Upper lobe of right lung (tissue), 1 donor: ENCODE measurements around the gene ENTREP1. TPM values are rescaled to one million over a fixed set of nuclear protein-coding genes. Genes with fewer than 3 reads are reported as not detected.

Experiments used
- ATAC-seq: fragments of 200-7000 bp; cut with Tn5 transposase; one replicate; pipeline ENCODE4 v1.9.1; 2020; ENCODE audit warnings: mild to moderate bottlenecking, moderate library complexity
- DNase-seq: peaks from one replicate; pipeline ENCODE4 v3.0.0-alpha.2; 2020
- H3K27ac ChIP-seq: fragments of 200-600 bp; one replicate; pipeline ENCODE4 v1.8.0; 2022
- H3K27me3 ChIP-seq: fragments of 200-600 bp; one replicate; pipeline ENCODE4 v1.8.0; 2022; ENCODE audit warnings: mild to moderate bottlenecking
- H3K36me3 ChIP-seq: fragments of 200-600 bp; one replicate; pipeline ENCODE4 v1.8.0; 2022
- H3K4me1 ChIP-seq: fragments of 200-600 bp; one replicate; pipeline ENCODE4 v1.8.0; 2022
- H3K4me3 ChIP-seq: fragments of 200-600 bp; one replicate; pipeline ENCODE4 v1.8.0; 2022; ENCODE audit warnings: mild to moderate bottlenecking
- H3K9me3 ChIP-seq: fragments of 200-600 bp; one replicate; pipeline ENCODE4 v1.8.0; 2022
- CTCF ChIP-seq: fragments of 200-600 bp; IDR thresholded peaks from one replicate; pipeline ENCODE4 v1.8.0; 2022; ENCODE audit warnings: antibody characterized with exemption
- intact Hi-C: fragments of 100-400 bp; cut with DNase I; formaldehyde crosslinking; loops from one replicate; pipeline ENCODE4 v1.11.0; 2022
- total RNA-seq: library from RNA; stranded (reverse); fragmentation: NEBNext Ultra II Directional; extraction: Animal tissue kit (Norgen Biotek cat#: 25700); gene quantifications from one replicate; pipeline ENCODE4 v1.2.1, GENCODE V29; 2021
- donor health status: DM: no; HTN: yes; CAD: no; lungs with severe emphysema.

Gene ENTREP1
- total RNA-seq, 1 donor from 2014 or later, result 34.9 TPM

GRCh38 chr9:69385581-69386033 is 60.6 kb downstream of the ENTREP1 start:
- Histone ChIP-seq H3K9me3 (no peaks in the 10 kb centered on the region), H3K4me1 (peaks cover 3% of the 10 kb centered on the region), H3K4me3 (no peak overlapping the region), H3K27me3 (no peaks in the 10 kb centered on the region), H3K36me3 (no peaks in the 10 kb centered on the region), H3K27ac (no peak overlapping the region)
- ATAC-seq, result peak; percentile 87
- intact Hi-C loops, result no loop called here
- no peak for TF ChIP-seq CTCF
- DNase-seq, result no peak

- Histone ChIP-seq H3K27ac (no peak overlapping the region), H3K36me3 (no peaks in the 10 kb centered on the region), H3K9me3 (no peaks in the 10 kb centered on the region), H3K27me3 (no peaks in the 10 kb centered on the region), H3K4me3 (no peak overlapping the region), H3K4me1 (peaks cover 3% of the 10 kb centered on the region)
- intact Hi-C loops, result no loop called here
- ATAC-seq (peak; percentile 67), DNase-seq (no peak)
- TF ChIP-seq CTCF, result no peak
Observed at GRCh38 chr9:69386651-69387050, 61.6 kb downstream of the ENTREP1 start.

- ATAC-seq (no peak), DNase-seq (no peak)
- no peak overlapping the region for H3K4me3 ChIP-seq
- no peak overlapping the region for H3K27ac ChIP-seq
- no peaks in the 10 kb centered on the region for H3K27me3 ChIP-seq
- intact Hi-C loops, result no loop called here
- no peaks in the 10 kb centered on the region for H3K9me3 ChIP-seq
- H3K4me1 ChIP-seq, result peaks cover 3% of the 10 kb centered on the region
- TF ChIP-seq CTCF, result no peak
- H3K36me3 ChIP-seq, result no peaks in the 10 kb centered on the region
Observed at GRCh38 chr9:69388596-69388995, 63.6 kb downstream of the ENTREP1 start.

GRCh38 chr9:69389437-69389995 is 64.5 kb downstream of the ENTREP1 start:
- DNase-seq (no peak), ATAC-seq (no peak)
- H3K36me3 ChIP-seq, result no peaks in the 10 kb centered on the region
- H3K4me3 ChIP-seq, result no peak overlapping the region
- H3K27ac ChIP-seq, result no peak overlapping the region
- H3K27me3 ChIP-seq, result no peaks in the 10 kb centered on the region
- H3K4me1 ChIP-seq, result peaks cover 3% of the 10 kb centered on the region
- H3K9me3 ChIP-seq, result no peaks in the 10 kb centered on the region
- TF ChIP-seq CTCF, result no peak
- intact Hi-C loops, result no loop called here

- ATAC-seq (no peak), DNase-seq (no peak)
- no peaks in the 10 kb centered on the region for H3K36me3 ChIP-seq
- H3K4me1 ChIP-seq, result no peaks in the 10 kb centered on the region
- no peaks in the 10 kb centered on the region for H3K27me3 ChIP-seq
- H3K27ac ChIP-seq, result no peak overlapping the region
- H3K9me3 ChIP-seq, result no peaks in the 10 kb centered on the region
- no peak overlapping the region for H3K4me3 ChIP-seq
- TF ChIP-seq CTCF, result no peak
- intact Hi-C loops, result no loop called here
Observed at GRCh38 chr9:69391487-69391886, 66.5 kb downstream of the ENTREP1 start.

GRCh38 chr9:69391946-69392345 is 66.9 kb downstream of the ENTREP1 start:
- H3K27me3 ChIP-seq, result no peaks in the 10 kb centered on the region
- ATAC-seq, result no peak
- intact Hi-C loops, result no loop called here
- H3K4me1 ChIP-seq, result no peaks in the 10 kb centered on the region
- TF ChIP-seq CTCF, result no peak
- H3K4me3 ChIP-seq, result no peak overlapping the region
- H3K27ac ChIP-seq, result no peak overlapping the region
- no peaks in the 10 kb centered on the region for H3K36me3 ChIP-seq
- H3K9me3 ChIP-seq, result no peaks in the 10 kb centered on the region
- no peak for DNase-seq
